ENCODE data around the gene WDR76. TPM values are rescaled to one million over a fixed set of nuclear protein-coding genes. Genes with fewer than 3 reads are reported as not detected.

Gene WDR76
- total RNA-seq, 1 experiment from 2014 or later, result 29.6 TPM

DNA sequence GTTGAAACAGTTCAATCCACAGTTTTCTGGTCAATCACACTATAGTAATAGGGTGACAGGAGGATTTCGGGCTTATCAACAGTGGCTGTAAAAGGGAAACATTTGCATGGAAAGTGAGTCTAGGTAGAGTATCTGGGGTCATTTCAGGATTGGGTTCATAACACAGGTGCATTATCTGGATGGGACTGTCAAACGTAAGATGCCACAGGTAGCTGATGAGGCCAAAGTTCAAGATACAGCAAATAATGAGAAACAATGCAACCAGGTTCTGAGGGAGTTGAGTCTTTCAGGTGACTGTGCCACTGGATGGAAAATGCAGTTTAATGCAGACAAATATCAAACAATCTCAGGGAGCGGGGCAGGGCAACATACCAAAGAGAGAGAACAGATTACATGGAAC is 62.2 kb downstream of the WDR76 start:
- Histone ChIP-seq H4K5ac (ENCODE audit: insufficient read length, low read depth, low read length) (no peak overlapping the region), H3K18ac (ENCODE audit: insufficient read length, low read depth, low read length) (no peak overlapping the region), H3K9ac (ENCODE audit: extremely low read depth, insufficient read length, low read length) (no peak overlapping the region), H3K23ac (ENCODE audit: insufficient read length, low read depth, low read length) (no peak overlapping the region), H3K4me2 (ENCODE audit: insufficient read depth, insufficient read length, low read length) (no peak overlapping the region), H2BK120ac (ENCODE audit: low read depth, low read length, poor library complexity, severe bottlenecking) (no peak overlapping the region), H3K4ac (ENCODE audit: low read depth, low read length) (no peak overlapping the region), H2BK12ac (ENCODE audit: insufficient read length, low read depth, low read length) (no peak overlapping the region), H2AK5ac (ENCODE audit: insufficient read length, low read length) (no peak overlapping the region), H2AFZ (ENCODE audit: low read length) (no peak overlapping the region), H3K23me2 (ENCODE audit: insufficient read length, low read depth, low read length, poor library complexity, severe bottlenecking) (no peaks in the 10 kb centered on the region), H4K20me1 (ENCODE audit: control insufficient read depth, insufficient read depth, insufficient read length) (no peaks in the 10 kb centered on the region), H3K79me2 (ENCODE audit: insufficient read depth, low read length) (no peaks in the 10 kb centered on the region), H4K8ac (replicated peaks; ENCODE audit: insufficient read length, low read depth, low read length) (no peak overlapping the region), H3K27me3 (ENCODE audit: insufficient read depth, low read length) (no peaks in the 10 kb centered on the region), H2BK20ac (ENCODE audit: low read depth, low read length, poor library complexity, severe bottlenecking) (no peak overlapping the region), H3K4me1 (ENCODE audit: insufficient read depth, low read length) (no peaks in the 10 kb centered on the region; the same call in 1 of the 2 replicates), H2BK15ac (ENCODE audit: low read depth, low read length) (no peak overlapping the region), H3K56ac (ENCODE audit: insufficient read length, low read depth, low read length) (no peak overlapping the region), H2BK5ac (ENCODE audit: insufficient read length, low read length) (no peak overlapping the region), H3K79me1 (ENCODE audit: insufficient read depth, low read depth, low read length, poor library complexity, severe bottlenecking) (no peaks in the 10 kb centered on the region), H4K91ac (ENCODE audit: insufficient read length, low read depth, low read length) (no peak overlapping the region), H3K9me3 (ENCODE audit: control insufficient read depth, low read depth, low read length) (no peaks in the 10 kb centered on the region), H3K27ac (ENCODE audit: insufficient read length, low read depth, low read length) (no peak overlapping the region), H3T11ph (ENCODE audit: low read length) (no peak overlapping the region), H3K14ac (ENCODE audit: insufficient read depth, low read length) (no peak overlapping the region)
- Mint-ChIP-seq H3K9me3 (no peaks in the 10 kb centered on the region), H3K4me1 (peaks cover 5 to 7% of the 10 kb centered on the region in 2 experiments; a peak in 2 of 4 replicates), H3K27ac (0 out of 7 replicates have a peak overlapping the region, but pooled peaks of 1 of the 3 experiments have one; percentile 6), H3K36me3 (ENCODE audit: insufficient read depth in 1 of 3, low read depth in 3 of 3) (peaks cover 5 to 13% (median 6%) of the 10 kb centered on the region in 3 experiments; a peak in 5 of 7 replicates), H3K4me3 (no peak overlapping the region), H3K27me3 (ENCODE audit: low read depth) (no peaks in the 10 kb centered on the region; the same call in 1 of the 2 replicates)
- no CpG with 5 or more reads among the region's 3 CpGs for WGBS (ENCODE audit: extremely low coverage, insufficient read length, low lambda C conversion rate)
- TF ChIP-seq CTCF (conservative IDR thresholded peaks at IDR 0.05), result no peak
- DNase-seq, result no peak
